RWPE1 (cell line): ENCODE data around the gene CCDC102B.

Experiments used
- CTCF ChIA-PET: fragments of 350-600 bp; sonication (Branson Sonifier 250); formaldehyde crosslinking; extraction: SDS; loops from one replicate; lab custom pipeline; 2021; lab: Yijun Ruan, JAX
- POLR2A ChIA-PET: fragments of 400-600 bp; formaldehyde crosslinking; extraction: SDS; loops from one replicate; lab custom pipeline; 2020; ENCODE audit warnings: antibody characterized with exemption; ENCODE audit not compliant: low non-redundant PET; lab: Yijun Ruan, JAX
- DNase-seq: peaks from one replicate; pipeline ENCODE4 v3.0.0; 2012; ENCODE audit warnings: low spot score
- H3K27ac ChIP-seq: fragments of 450-650 bp; 2 replicates; pipeline ENCODE4 v1.5.1; 2017
- CTCF ChIP-seq: fragments of 450-650 bp; conservative IDR thresholded peaks from 2 replicates; pipeline ENCODE4 v1.5.1; 2017; ENCODE audit warnings: low read depth, mild to moderate bottlenecking

The CCDC102B gene

GRCh38 chr18:69032009-69032408 lies 234.1 kb downstream of the CCDC102B start:
- ChIA-PET CTCF (no interaction called here), POLR2A (no interaction called here)
- no peak for TF ChIP-seq CTCF
- DNase-seq, result no peak
- H3K27ac ChIP-seq, result no peak overlapping the region

- ChIA-PET CTCF (no interaction called here), POLR2A (no interaction called here)
- DNase-seq, result no peak
- no peak overlapping the region for H3K27ac ChIP-seq
- TF ChIP-seq CTCF, result no peak
Measured at GRCh38 chr18:69035756-69036155, 237.9 kb downstream of the CCDC102B start.

- CTCF ChIA-PET, result no interaction called here
- no peak for TF ChIP-seq CTCF
- POLR2A ChIA-PET, result no interaction called here
- no peak overlapping the region for H3K27ac ChIP-seq
- DNase-seq, result no peak
Measured at GRCh38 chr18:69044215-69044614, 246.3 kb downstream of the CCDC102B start.

- ChIA-PET CTCF (no interaction called here), POLR2A (no interaction called here)
- H3K27ac ChIP-seq, result no peak overlapping the region
- TF ChIP-seq CTCF, result no peak
- no peak for DNase-seq
Measured at GRCh38 chr18:69064063-69064462, 266.2 kb downstream of the CCDC102B start.

- no peak for TF ChIP-seq CTCF
- CTCF ChIA-PET, result interaction anchor here (0.6 kb wide), 1 partner anchor 50 kb away, joined by 4 read pairs; no protein-coding TSS in a partner anchor
- POLR2A ChIA-PET, result no interaction called here
- H3K27ac ChIP-seq, result no peak overlapping the region
- no peak for DNase-seq
Measured at GRCh38 chr18:69067048-69067447, 269.2 kb downstream of the CCDC102B start.

- ChIA-PET POLR2A (no interaction called here), CTCF (no interaction called here)
- no peak overlapping the region for H3K27ac ChIP-seq
- DNase-seq, result no peak
- TF ChIP-seq CTCF, result no peak
Measured at GRCh38 chr18:69071680-69072079, 273.8 kb downstream of the CCDC102B start.

- ChIA-PET POLR2A (no interaction called here), CTCF (no interaction called here)
- DNase-seq, result no peak
- H3K27ac ChIP-seq, result no peak overlapping the region
- no peak for TF ChIP-seq CTCF
Measured at GRCh38 chr18:69081846-69082245, 284.0 kb downstream of the CCDC102B start.
